DND-41 (cell line): ENCODE data around the gene KRTAP10-12.

Experiments
- ATAC-seq: fragments of 200-7000 bp; cut with Tn5 transposase; 3 replicates; pipeline ENCODE4 v1.9.1; 2021; ENCODE audit warnings: low read depth; ENCODE audit not compliant: insufficient read depth
- DNase-seq: peaks from one replicate; pipeline ENCODE4 v3.0.0-alpha.2; 2020
- H2AFZ ChIP-seq: 2 replicates; pipeline ENCODE4 v1.6.0; 2012; ENCODE audit warnings: low read depth, low read length
- H3K27ac ChIP-seq: 2 replicates; pipeline ENCODE4 v1.5.1; 2012; ENCODE audit warnings: low read length, inconsistent platforms
- H3K27me3 ChIP-seq: fragments of 200-600 bp; sonication (generic); 2 replicates; pipeline ENCODE4 v1.6.0; 2012; ENCODE audit warnings: low read length, mild to moderate bottlenecking, inconsistent platforms; ENCODE audit not compliant: insufficient read depth, poor library complexity
- H3K36me3 ChIP-seq: 2 replicates; pipeline ENCODE4 v1.5.1; 2012; ENCODE audit warnings: low read length, inconsistent platforms; ENCODE audit not compliant: insufficient read depth
- H3K4me1 ChIP-seq: 2 replicates; pipeline ENCODE4 v1.5.1; 2012; ENCODE audit warnings: mild to moderate bottlenecking, low read length; ENCODE audit not compliant: insufficient read depth
- H3K4me2 ChIP-seq: 2 replicates; pipeline ENCODE4 v1.6.0; 2012; ENCODE audit warnings: mild to moderate bottlenecking, moderate library complexity, low read length, inconsistent platforms; ENCODE audit not compliant: insufficient read depth
- H3K4me3 ChIP-seq, 2 experiments: fragments of 200-600 bp in 1 of 2; shearing (Covaris generic) in 1 of 2; 2 replicates each; pipeline ENCODE4 v1.5.1; 2012 to 2016; ENCODE audit warnings: inconsistent platforms in 2 of 2, low read length in 2 of 2, mild to moderate bottlenecking in 2 of 2, low read depth in 1 of 2, moderate library complexity in 1 of 2
- H3K79me2 ChIP-seq: 2 replicates; pipeline ENCODE4 v1.6.0; 2012; ENCODE audit warnings: low read length, inconsistent platforms; ENCODE audit not compliant: insufficient read depth
- H3K9ac ChIP-seq: 2 replicates; pipeline ENCODE4 v1.6.0; 2012; ENCODE audit warnings: low read depth, mild to moderate bottlenecking, inconsistent platforms, low read length, moderate library complexity
- H3K9me3 ChIP-seq: 2 replicates; pipeline ENCODE4 v1.5.1; 2012; ENCODE audit warnings: low read length, moderate library complexity, mild to moderate bottlenecking, inconsistent platforms; ENCODE audit not compliant: insufficient read depth, severe bottlenecking
- H4K20me1 ChIP-seq: 2 replicates; pipeline ENCODE4 v1.6.0; 2012; ENCODE audit warnings: low read length; ENCODE audit not compliant: insufficient read depth
- CTCF ChIP-seq: IDR thresholded peaks from 2 replicates; pipeline ENCODE4 v1.5.1; 2012; ENCODE audit warnings: borderline replicate concordance, low read length, moderate library complexity, mild to moderate bottlenecking; ENCODE audit not compliant: poor library complexity, severe bottlenecking; ENCODE audit errors: extremely low read depth
- EZH2 ChIP-seq: IDR thresholded peaks from 3 replicates; pipeline ENCODE4 v1.6.1; 2012; ENCODE audit warnings: borderline replicate concordance, low read depth, mild to moderate bottlenecking, moderate library complexity, low read length, inconsistent platforms; ENCODE audit not compliant: severe bottlenecking

The KRTAP10-12 gene

GRCh38 chr21:44742418-44743153, 45.6 kb downstream of the KRTAP10-12 start:
- ATAC-seq (no peak), DNase-seq (no peak)
- H3K79me2 ChIP-seq: no peaks in the 10 kb centered on the region
- no peaks in the 10 kb centered on the region for H3K4me1 ChIP-seq
- no peaks in the 10 kb centered on the region for H3K27me3 ChIP-seq
- H3K9me3 ChIP-seq: peaks cover 15% of the 10 kb centered on the region
- TF ChIP-seq EZH2 (no peak), CTCF (no peak)
- no peak overlapping the region for H3K9ac ChIP-seq
- no peaks in the 10 kb centered on the region for H4K20me1 ChIP-seq
- H3K4me3 ChIP-seq: no peak overlapping the region
- no peak overlapping the region for H2AFZ ChIP-seq
- no peak overlapping the region for H3K27ac ChIP-seq
- no peaks in the 10 kb centered on the region for H3K36me3 ChIP-seq
- no peak overlapping the region for H3K4me2 ChIP-seq
